NCI-H128 (cell line): ENCODE results near the gene PXDN.

ENCODE experiments used
- DNase-seq: peaks from one replicate; lab custom pipeline; 2025; ENCODE audit not compliant: unreplicated experiment; lab: John Stamatoyannopoulos, UW

PXDN gene

DNA sequence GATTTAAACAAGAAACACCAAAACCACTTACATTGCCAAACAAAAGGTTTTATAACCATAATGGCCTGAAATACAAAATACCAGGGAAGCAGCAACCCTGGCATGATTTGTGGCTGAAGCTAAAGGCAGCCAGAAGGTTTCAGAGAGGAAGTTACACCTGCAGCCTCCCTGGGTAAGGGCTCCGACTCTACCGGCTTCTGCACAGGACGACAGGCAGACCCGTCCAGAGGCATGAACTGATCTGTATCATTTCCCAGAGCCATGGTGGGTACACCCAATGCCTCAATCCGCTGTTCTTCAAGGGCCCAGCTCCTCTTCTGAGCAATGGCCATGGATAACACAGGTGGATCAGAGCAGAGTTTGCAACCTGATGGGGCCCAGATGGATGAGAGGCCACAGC is 71.6 kb downstream of the PXDN start:
- no peak for DNase-seq

GRCh38 chr2:1671916-1672315 is 72.4 kb downstream of the PXDN start:
- DNase-seq = no peak

GRCh38 chr2:1670636-1671035 is 73.7 kb downstream of the PXDN start:
- DNase-seq = no peak

DNA sequence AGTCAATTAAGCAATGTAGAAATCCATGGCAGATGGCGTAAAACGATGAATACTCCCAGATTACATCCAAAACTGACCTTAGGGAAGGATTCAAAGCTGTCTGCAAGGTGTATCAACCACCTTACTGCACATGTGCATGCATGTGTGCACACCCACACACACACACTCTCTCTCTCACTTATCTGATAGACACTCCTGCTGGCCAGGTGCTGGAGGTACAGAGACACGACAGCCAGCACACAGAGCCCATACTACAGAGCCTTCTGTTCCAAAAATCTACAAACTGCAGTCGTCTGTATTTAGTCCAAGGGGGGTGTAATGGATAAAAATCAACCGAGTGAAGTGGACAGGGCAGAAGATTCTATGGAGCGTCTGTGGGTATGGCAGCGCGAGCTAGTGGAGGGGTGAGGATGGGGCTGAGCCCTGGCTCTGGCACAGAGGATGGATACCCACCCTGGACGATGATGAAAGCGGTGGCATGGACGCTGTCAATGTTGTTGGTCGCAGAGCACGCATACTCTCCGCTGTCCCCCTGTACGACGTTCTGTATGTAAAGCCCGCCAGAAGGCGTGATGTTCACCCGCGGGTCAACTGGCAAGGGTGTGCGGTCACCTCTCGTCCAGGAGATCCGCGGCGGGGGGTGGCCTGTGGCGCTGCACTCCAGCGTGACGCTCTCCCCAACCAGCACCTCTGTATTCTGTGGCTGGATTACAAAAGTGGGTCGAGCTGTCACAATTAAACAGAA is 78.4 kb downstream of the PXDN start:
- DNase-seq = no peak

GRCh38 chr2:1664698-1665097 is 79.6 kb downstream of the PXDN start:
- DNase-seq = no peak

GRCh38 chr2:1664076-1664605 is 80.2 kb downstream of the PXDN start:
- DNase-seq = no peak

DNA sequence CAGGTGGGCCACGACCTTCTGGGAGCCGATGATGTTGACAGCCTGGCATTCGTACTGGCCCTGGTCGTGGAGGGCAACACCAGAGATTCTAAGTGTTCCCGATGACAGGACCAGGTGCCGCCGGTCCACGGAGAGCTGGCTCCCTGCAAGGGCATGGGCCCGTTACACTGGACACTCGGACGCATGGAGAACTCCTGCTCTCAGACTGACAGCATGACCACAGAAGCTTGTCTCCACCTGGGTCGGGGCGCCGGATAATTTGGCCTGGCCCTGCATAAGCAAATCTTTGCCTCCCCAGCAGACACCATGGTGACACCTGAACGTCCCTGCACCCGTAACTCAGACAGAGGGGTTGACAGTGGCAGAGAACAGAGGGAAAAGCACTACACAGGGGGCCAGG is 80.7 kb downstream of the PXDN start:
- DNase-seq = no peak

DNA sequence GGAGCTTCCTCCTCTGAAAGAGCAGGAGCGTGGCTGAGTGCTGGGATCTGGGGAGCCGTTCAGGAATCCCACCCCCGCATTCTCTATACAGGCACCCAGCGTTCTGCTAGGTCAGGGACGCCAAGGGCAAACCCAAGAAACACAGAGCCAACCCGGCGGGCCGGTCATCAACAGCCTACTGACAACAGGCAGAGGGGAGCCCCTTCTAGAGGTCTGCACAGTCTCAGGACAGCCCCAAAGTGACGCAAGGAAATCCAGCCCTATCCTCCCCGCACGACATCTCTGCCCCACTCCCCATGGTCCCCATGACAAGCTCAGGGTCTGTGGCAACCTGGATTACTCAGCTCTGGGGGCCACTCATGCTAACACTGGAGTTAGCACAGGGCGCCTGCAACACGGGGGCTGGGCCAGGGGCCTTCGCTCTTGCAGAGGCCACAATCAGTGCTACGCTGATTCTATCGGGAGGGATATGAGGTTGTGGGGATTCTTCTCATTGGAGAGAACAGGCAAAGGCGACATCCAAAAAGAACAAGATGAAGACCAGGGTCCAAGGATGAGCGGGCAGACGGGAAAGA is 81.6 kb downstream of the PXDN start:
- DNase-seq = no peak

GRCh38 chr2:1661891-1662605 is 82.3 kb downstream of the PXDN start:
- DNase-seq = no peak

DNA sequence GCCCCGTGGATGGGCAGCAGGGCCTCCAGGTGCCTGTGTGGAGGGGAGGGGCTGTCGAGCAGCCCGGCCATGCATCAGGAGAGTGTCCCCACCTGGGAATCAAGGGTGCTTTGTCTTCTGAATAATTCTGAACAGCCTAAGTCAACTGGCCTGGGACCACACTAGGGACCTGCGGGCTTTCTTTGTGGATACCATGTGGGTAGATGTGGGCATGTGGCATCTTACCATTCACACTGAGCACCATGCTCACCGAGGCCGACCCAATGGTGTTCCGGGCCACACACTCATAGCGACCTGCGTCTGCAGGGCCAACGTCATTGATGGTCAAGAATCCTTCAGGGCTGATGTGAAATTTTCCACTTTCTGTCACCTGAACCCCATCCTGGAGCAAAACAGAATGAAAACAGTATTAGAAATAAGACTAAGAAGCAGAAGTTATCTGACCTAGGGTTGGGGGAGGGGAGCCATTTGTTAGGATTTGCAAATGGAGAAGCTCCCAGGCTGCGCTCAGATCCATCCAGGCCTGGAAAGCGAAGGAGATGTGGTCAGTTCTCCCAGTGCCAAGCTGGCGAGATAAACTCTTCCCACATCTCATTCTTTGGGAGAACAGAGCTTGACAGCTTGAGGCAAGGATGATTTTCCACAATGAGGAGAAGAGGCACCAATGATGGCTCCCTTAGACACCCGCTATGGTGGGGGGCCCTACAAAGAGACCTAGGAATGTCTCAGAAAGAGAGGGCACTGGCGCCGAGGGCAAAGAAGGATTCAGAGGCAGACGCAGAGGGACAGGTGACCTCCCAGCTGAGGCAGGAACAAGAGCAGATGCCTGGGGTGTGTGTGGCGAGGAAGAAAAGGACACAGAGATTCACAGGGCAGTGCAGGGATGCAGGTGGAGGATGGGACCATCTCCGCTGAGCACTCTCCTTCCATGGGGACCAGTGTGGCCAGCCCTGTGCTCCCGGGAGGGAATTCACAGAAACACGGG is 83.4 kb downstream of the PXDN start:
- no peak for DNase-seq

DNA sequence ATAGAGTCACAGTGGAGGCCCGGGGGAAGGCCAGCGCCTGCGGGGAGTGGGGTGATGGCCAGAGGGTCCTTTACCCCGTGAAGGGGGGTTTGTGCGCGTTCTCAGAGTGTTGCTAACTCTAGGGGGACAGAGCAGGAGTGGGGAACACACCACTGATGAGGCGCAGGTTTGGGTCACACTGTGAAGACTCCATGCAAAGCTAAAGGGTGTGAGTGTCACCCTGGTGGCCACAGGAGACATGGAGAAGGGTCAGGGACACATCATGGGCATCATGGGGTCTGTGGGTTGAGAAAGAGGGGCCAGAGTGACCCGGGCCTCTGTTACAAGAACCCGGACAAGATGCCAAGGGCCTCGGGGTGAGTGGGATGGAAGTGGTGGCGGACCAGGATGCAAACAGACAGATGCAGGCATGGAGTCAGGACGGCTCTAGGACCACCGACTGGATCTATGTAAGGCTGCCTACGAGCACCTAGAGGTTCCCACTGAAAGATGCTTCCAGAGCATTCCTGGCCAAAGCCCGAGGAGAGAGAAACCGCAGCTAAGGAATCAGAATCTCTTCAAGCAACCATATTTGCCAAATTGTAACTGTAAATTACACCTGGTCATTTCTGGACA is 84.3 kb downstream of the PXDN start:
- no peak for DNase-seq

DNA sequence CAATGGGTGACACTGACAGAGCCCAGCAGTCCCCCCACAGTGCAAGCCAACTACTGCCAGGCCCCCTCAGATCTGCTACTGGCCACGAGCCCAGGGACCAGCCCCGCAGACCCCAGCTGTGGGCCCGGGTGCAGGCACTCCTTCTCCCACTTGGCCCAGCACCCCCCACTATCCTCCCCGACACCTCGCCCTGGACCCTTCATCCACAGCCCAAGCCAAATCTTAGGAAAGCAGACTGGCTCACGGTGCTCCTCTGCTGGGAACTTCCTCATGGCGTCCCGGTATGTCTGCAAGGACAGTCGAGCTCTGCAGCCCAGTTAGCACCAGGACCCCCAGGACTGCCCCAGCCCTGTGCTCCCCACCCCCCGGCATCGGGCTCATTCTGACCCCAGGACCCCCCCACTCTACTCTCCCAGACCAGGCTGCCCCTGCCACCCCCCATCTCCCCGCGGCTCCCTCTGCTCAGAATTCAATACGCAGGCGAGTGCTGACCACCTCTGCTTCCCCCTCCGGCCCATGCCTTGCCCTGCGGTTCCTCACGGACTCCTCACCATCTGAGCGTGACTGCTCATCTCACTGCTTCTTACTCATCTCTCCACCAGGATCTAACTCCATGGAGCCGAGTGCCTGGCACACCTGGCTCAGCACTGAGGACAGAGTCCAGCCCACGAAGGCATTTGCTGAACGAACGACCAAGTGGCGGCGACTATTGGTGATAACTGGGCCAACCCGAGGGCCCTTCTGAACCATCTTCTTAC is 85.7 kb downstream of the PXDN start:
- no peak for DNase-seq

DNA sequence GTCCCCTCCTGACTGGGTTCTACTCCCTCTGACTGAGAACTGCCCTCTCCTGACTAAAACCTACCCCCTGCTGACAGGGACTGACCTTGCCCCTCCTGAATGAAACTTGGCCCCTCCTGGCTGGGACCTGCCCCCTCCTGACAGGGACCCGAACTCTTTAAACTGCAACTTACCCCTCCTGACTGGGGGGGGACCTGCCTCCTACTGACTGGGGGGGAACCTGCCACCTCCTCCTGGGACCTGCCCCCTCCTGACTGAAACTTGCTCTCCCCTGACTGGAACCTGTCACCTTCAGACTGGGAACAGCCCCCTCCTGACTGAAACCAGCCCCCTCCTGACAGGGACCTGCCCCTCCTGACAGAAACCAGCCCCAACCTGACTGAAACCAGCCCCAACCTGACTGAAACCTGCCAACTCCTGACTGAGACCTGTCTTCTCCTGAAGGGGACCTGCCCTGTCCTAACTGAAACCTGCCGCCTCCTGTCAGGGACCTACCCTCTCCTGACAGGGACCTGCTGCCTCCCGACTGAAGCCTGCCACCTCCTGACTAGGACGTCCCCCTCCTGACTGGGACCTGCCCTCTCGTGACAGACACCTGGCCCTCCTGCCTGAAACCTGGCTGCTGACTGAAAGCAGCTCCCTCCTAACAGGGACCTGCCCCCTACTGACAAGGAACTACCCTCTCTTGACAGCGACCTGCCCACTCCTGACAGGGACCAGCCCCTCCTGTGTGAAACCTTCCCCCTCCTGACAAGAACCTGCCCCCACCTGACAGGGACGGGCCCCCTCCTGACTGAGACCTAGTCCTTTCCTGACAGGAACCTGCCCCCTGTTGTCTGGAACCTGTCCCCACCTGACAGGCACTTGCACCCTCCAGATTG is 87.1 kb downstream of the PXDN start:
- DNase-seq = no peak

- no peak for DNase-seq
Measured at GRCh38 chr2:1656326-1656960, 87.9 kb downstream of the PXDN start.

DNA sequence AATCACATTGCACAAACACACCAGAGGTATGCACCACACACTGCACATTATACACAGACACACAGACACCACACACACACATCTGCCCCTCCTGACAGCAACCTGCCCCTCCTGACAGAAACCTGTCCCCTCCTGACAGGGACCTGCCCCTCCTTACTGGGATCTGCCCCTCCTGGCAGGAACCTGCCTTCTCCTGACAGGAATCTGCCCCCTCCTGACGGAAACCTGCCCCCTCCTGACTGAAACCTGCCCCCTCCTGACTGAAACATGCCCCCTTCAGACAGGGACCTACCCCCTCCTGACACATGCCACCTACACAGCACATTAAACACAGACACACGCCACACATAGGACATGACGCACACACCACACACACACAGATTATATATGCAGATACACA is 88.9 kb downstream of the PXDN start:
- no peak for DNase-seq

- DNase-seq = no peak
Measured at GRCh38 chr2:1654696-1655374, 89.5 kb downstream of the PXDN start.

DNA sequence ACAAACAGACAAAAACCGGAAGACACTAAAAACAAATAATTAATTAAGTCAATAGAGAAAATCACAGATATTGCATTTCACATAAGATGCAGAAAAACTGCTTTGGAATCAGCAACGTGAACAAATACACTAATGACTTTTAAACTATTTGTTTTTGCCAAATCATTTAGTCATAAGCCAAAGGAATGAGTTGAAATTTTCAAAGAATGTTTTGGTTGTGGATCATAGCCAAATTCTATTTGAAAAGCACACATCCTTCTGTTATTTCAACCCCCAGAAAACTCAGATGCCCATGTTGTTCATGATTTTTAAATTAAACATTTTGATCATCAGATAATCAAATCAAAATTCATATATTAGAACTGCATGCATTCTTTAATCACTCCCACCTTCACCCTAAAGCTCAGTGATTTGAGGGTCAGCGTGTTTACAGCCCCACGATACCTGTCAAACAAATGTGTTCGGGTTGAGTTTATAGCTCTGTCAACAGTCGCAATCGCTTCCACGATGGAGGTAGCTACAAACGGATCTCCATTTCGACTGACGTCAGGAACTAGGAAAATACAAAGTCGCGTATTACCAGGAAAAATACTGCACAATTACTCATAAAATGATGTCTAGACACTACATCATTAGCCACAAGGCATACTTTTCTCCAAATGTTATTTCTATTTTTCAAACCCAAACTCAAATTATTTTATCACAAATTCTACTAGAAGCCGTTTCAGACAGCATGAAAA is 90.2 kb downstream of the PXDN start:
- DNase-seq = no peak
